ENCODE results near the gene GPD2.

GRCh38 chr2:156561326-156561725, 125.1 kb downstream of the GPD2 start:
- TF ChIP-seq CTCF (conservative IDR thresholded peaks at IDR 0.05 in 1 of 2, IDR thresholded peaks at IDR 0.05 in 1 of 2; ENCODE audit: low read depth in 1 of 2, low read length in 2 of 2) (no peak), EZH2 (IDR thresholded peaks at IDR 0.05; ENCODE audit: low read length, missing control alignments) (no peak)
